ENCODE measurements around the gene PRSS36. TPM values are rescaled to one million over a fixed set of nuclear protein-coding genes. Genes with fewer than 3 reads are reported as not detected.

PRSS36 gene
- polyA plus RNA-seq, 3 donors = 3.1 to 4.2 (median 3.4) TPM

GRCh38 chr16:31148281-31148728 is 1.6 kb downstream of the PRSS36 start:
- Mint-ChIP-seq H3K4me3 (no peak overlapping the region), H3K4me1 (peaks cover 53% of the 10 kb centered on the region), H3K27me3 (ENCODE audit: low read depth in 3 of 3) (peaks cover 2 to 5% (median 2%) of the 10 kb centered on the region in 3 donors), H3K9me3 (peaks cover 0 to 8% (median 0%) of the 10 kb centered on the region in 7 donors), H3K36me3 (no peaks in the 10 kb centered on the region), H3K27ac (no peak overlapping the region)
- H3K36me3 ChIP-seq (replicated peaks in 1 of 2; ENCODE audit: control insufficient read depth in 1 of 2, insufficient read depth in 2 of 2, low read length in 2 of 2) = no peaks in the 10 kb centered on the region
- peak overlapping the region; percentile 21 for H3K4me2 ChIP-seq (replicated peaks; ENCODE audit: extremely low read depth, low read length, poor library complexity, severe bottlenecking)
- H3K9ac ChIP-seq (ENCODE audit: insufficient read depth, low read length, poor library complexity, severe bottlenecking) = no peak overlapping the region
- no peaks in the 10 kb centered on the region for H3K27me3 ChIP-seq (ENCODE audit: control insufficient read depth in 2 of 2, insufficient read depth in 2 of 2, low read length in 2 of 2)
- H3K9me3 ChIP-seq (replicated peaks in 1 of 2; ENCODE audit: control insufficient read depth in 1 of 2, insufficient read depth in 1 of 2, low read length in 2 of 2) = no peaks in the 10 kb centered on the region
- no peak for DNase-seq
- H4K20me1 ChIP-seq (ENCODE audit: insufficient read depth, low read length) = no peaks in the 10 kb centered on the region
- no peak overlapping the region for H3K4me3 ChIP-seq (replicated peaks in 1 of 3; ENCODE audit: low read depth in 2 of 3, low read length in 3 of 3)
- H3K27ac ChIP-seq (ENCODE audit: low read depth in 1 of 2, low read length in 2 of 2) = no peak overlapping the region
- H3K4me1 ChIP-seq (ENCODE audit: control insufficient read depth in 1 of 2, insufficient read depth in 2 of 2, low read length in 2 of 2) = peaks cover 48 to 55% of the 10 kb centered on the region in 2 donors
- H3K79me2 ChIP-seq (ENCODE audit: insufficient read depth, low read length) = no peaks in the 10 kb centered on the region
- no peak overlapping the region for H2AFZ ChIP-seq (ENCODE audit: insufficient read depth, low read depth, low read length, poor library complexity, severe bottlenecking)
- no peak for TF ChIP-seq CTCF (IDR thresholded peaks at IDR 0.05)
- intact Hi-C loops (cut with micrococcal nuclease) = loop anchor here (10.0 kb wide), 2 partner anchors 54 to 154 kb away; partner anchors contain the start of gene VKORC1 (in 1 of the 2)
- 67% methylated on average over 38 of the region's 40 CpGs for WGBS (ENCODE audit: insufficient coverage)

GRCh38 chr16:31147574-31147973 is 2.3 kb downstream of the PRSS36 start:
- TF ChIP-seq CTCF (IDR thresholded peaks at IDR 0.05) = no peak
- no peaks in the 10 kb centered on the region for H3K36me3 Mint-ChIP-seq
- peaks cover 2 to 5% (median 2%) of the 10 kb centered on the region in 3 donors for H3K27me3 Mint-ChIP-seq (ENCODE audit: low read depth in 3 of 3)
- no peaks in the 10 kb centered on the region for H3K36me3 ChIP-seq (replicated peaks in 1 of 2; ENCODE audit: control insufficient read depth in 1 of 2, insufficient read depth in 2 of 2, low read length in 2 of 2)
- peaks cover 54 to 62% of the 10 kb centered on the region in 2 donors for H3K4me1 ChIP-seq (ENCODE audit: control insufficient read depth in 1 of 2, insufficient read depth in 2 of 2, low read length in 2 of 2)
- no peaks in the 10 kb centered on the region for H4K20me1 ChIP-seq (ENCODE audit: insufficient read depth, low read length)
- intact Hi-C loops (cut with micrococcal nuclease) = loop anchor here (10.0 kb wide), 2 partner anchors 53 to 153 kb away; partner anchors contain the start of gene VKORC1 (in 1 of the 2)
- H3K9ac ChIP-seq (ENCODE audit: insufficient read depth, low read length, poor library complexity, severe bottlenecking) = no peak overlapping the region
- H3K4me3 ChIP-seq (replicated peaks in 1 of 3; ENCODE audit: low read depth in 2 of 3, low read length in 3 of 3) = no peak overlapping the region
- no peak overlapping the region for H3K4me3 Mint-ChIP-seq
- H3K79me2 ChIP-seq (ENCODE audit: insufficient read depth, low read length) = no peaks in the 10 kb centered on the region
- H3K27me3 ChIP-seq (ENCODE audit: control insufficient read depth in 2 of 2, insufficient read depth in 2 of 2, low read length in 2 of 2) = no peaks in the 10 kb centered on the region
- H3K9me3 Mint-ChIP-seq = peaks cover 0 to 8% (median 0%) of the 10 kb centered on the region in 7 donors
- no peak overlapping the region for H3K4me2 ChIP-seq (replicated peaks; ENCODE audit: extremely low read depth, low read length, poor library complexity, severe bottlenecking)
- H3K27ac ChIP-seq (ENCODE audit: low read depth in 1 of 2, low read length in 2 of 2) = no peak overlapping the region
- 96% methylated on average over 2 of the region's 3 CpGs for WGBS (ENCODE audit: insufficient coverage)
- H3K9me3 ChIP-seq (replicated peaks in 1 of 2; ENCODE audit: control insufficient read depth in 1 of 2, insufficient read depth in 1 of 2, low read length in 2 of 2) = no peaks in the 10 kb centered on the region
- H3K4me1 Mint-ChIP-seq = peaks cover 53% of the 10 kb centered on the region
- no peak overlapping the region for H2AFZ ChIP-seq (ENCODE audit: insufficient read depth, low read depth, low read length, poor library complexity, severe bottlenecking)
- no peak for DNase-seq
- H3K27ac Mint-ChIP-seq = no peak overlapping the region
